Stimulated activated CD4-positive, alpha-beta T cell treated with anti-CD3 and anti-CD28 coated beads, Interleukin-15, amount 100 ng/mL, for 1 hour (primary cell): Measurements from ENCODE around the gene PKP4.

Source experiments
- DNase-seq, 2 donors: peaks; one replicate each; pipeline ENCODE4 v3.0.0-alpha.2; 2020; ENCODE audit warnings: low read depth in 1 of 2, low spot score in 1 of 2

Gene PKP4

GRCh38 chr2:158647436-158648231 is 190.9 kb downstream of the PKP4 start:
- DNase-seq = no peak

GRCh38 chr2:158649846-158650245 is 193.1 kb downstream of the PKP4 start:
- no peak for DNase-seq

- DNase-seq = no peak
These were observed 194.1 kb downstream of the PKP4 start for GRCh38 chr2:158650646-158651357.

DNA sequence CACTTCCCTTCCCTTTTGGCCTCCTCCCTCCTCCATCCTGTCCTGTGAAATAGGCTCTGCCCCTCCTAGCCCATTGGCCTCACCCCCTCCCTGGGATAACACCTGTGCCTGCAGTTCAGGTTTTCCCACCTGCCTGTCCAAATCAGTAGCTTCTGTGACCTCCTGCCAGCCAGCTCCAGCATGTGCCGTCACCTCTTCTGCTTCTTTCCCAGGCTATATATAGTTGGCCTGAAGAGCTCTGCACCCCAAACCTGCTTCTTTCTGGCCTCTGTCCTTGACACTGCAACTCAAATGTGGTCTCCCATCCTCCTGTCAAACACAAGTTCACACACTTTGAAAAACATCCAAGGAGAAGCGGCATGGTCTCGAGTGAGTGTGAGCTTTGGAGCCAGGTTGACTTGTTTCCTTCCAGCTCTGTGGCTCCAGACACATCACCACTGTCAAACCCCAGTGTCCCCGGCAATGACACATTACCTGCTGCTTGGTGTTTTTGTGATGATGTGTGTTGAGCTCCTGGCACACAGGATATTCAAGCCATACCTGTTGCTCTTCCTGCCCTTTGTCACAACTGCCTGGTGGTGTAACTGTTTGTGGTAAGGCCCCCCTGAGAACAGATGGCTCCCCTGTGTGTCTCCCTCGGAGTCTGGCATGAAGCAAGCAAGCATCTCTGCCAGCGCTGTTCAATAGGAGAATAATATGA is 194.8 kb downstream of the PKP4 start:
- no peak for DNase-seq

DNA sequence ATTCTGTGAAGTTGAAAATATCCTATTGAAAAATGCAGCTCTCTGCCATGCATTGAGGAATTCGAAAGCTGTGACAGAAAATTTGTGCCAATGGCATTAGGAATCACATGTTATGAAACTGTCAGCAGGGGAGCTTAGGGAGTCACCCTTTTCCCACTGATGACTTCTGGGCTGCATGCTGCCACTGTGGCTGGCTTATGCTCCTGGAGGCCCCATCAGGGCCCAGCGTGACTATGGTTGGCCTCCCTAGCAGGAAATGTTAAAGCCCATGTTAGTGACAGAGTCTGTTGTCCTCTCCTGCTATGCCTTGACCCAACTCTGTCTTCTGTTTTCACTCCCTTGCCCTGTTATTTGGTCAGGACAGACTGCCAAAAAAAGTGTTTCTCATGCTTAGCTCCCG is 198.9 kb downstream of the PKP4 start:
- no peak for DNase-seq

DNA sequence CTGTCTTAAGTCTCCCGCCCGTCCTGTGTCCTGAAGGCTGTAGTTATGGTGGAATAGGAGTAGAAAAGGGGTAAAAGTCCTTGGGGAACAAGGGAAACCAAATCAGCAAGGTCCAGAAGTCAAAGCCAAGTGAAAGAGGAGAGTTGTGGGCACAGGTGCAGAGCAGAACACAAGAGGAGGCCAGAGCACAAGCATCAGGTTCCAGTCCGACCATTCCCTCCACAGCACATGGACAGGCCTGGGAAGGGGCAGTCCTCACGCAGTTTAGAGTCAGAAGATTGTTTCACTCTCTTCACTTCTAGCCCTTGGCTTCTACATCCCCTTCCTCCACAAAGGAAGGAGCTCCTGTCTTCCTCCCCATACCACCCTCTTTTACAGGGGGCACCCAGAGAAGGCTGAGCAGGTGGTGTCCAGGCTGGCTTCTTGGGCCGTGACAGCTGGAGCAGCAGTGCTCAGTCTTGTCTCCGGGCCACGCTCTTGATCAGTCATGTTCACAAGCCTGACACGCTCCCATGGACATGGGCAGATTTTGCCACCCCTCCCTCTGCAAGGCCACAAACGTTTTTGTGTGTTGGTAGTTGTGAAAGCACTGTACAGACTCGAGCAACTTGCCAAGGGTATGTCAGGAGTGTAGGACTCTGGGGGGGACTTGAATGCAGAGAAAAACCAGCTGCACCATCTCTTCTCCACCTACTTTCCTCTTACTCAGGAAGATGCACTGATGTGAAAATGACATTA is 199.9 kb downstream of the PKP4 start:
- DNase-seq = no peak

DNA sequence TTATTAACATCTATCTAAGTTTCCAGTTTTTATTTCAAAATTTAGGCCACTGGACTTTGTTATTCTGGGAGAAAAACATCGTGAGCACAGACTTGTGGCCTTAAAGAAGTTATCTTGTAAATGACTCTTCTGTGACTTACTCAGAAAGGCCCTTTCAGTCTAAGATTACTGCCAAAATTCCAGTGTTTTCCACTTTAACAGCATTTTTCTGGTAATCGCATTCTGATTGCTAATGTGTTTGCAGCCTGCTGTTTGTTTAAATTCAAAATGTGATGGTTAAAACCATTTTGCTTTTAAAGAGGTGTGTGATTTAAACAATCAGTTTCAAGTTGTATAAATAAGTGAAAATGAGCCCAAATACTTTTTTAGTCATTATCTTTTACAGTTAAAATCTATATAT is 201.6 kb downstream of the PKP4 start:
- no peak for DNase-seq

GRCh38 chr2:158659483-158659882 is 202.7 kb downstream of the PKP4 start:
- no peak for DNase-seq

DNA sequence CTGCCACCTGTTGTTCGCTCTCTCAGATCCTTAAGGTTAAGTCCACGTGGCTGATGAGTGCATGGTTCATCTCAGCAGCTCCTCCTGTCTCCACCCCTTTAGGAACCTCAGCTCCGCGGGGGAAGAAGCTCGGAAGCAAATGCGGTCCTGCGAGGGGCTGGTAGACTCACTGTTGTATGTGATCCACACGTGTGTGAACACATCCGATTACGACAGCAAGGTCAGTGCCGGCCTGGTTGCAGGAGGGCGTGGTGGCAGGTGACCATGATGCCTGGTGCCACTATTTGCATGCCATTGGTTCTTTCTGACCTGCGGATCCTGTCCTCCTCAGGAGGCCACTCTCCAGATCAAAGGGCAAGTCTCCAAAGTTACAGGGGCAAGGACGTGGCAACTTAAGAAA is 204.5 kb downstream of the PKP4 start:
- DNase-seq = no peak

GRCh38 chr2:158662421-158662820 is 205.7 kb downstream of the PKP4 start:
- no peak for DNase-seq

GRCh38 chr2:158663796-158664195 is 207.0 kb downstream of the PKP4 start:
- DNase-seq = no peak

DNA sequence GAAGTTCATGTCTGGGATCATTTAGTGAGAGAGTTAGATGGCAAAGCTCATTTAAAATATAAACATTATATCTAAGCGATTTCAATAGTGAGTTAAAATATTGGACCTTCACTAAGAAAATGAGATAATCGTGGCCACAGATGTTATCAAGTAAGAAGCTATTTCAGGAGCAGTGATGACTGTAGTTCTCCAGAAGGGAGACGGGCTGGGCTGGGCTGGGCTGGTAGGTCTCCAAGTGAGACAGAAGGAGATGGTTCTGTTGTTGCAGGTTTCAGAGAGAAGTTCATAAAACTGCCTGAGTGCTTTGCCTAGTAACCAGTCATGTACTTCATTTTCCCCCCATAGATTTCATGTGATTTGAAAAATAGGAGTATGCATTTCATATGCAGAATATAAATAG is 208.2 kb downstream of the PKP4 start:
- no peak for DNase-seq

- DNase-seq = no peak
These were observed 209.0 kb downstream of the PKP4 start for GRCh38 chr2:158665536-158666302.

- no peak for DNase-seq
These were observed 210.2 kb downstream of the PKP4 start for GRCh38 chr2:158666969-158667368.

DNA sequence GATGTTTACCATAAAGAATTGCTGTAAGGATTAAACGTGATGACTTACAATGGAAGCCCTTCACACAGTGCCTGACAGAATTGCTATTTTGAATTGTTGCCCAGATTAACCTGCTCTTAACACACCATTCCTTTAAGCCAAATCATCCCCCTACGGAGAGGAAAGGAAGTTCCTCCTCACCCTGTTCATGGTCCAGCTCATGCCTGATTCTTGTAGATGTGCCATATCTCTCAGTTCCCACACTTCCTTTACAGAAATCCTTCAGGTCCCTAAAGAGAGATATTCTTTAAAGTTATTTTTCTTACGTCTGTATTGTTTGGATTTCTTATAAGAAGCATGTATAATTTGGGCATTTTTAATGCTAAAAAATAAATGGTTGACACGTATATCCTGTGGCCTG is 210.8 kb downstream of the PKP4 start:
- DNase-seq = no peak

DNA sequence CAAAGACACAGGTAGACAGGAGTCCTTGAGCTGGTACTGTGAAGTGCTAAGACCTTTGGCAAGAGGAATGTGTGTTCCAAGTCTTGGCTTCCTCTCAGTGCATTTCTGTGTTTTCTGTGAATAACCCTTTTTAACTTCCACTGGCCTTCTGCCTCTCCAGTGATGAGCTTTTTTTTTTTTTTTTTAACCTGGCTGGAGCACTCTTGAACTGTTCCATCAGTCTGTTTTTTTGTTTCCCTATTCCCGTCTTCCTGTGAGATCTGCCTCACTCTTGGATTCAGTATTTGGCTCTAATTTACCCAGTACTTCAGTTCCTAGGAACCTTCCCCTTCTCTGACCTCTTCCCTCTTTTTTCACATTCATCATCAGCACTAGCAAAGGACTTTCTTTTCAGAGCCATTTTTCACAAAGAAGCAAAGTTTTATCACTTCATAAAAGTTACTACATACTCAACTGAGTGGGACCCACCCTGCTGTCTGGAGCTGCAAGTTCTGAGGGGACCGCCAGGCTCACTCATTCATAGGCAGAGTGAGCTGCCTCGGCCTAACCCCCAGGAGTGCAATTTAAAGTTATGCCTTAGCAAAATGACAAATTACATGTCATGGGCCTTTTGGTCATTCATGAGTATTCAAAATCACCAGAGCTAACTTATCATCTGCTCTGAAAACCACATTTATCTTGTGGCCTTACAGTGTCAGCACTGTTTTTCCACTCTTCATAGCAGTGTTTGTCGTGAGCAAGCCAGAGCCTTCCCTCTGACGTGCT is 211.4 kb downstream of the PKP4 start:
- no peak for DNase-seq

GRCh38 chr2:158670292-158670691 is 213.5 kb downstream of the PKP4 start:
- no peak for DNase-seq

- DNase-seq = no peak
These were observed 214.9 kb downstream of the PKP4 start for GRCh38 chr2:158671360-158672245.

GRCh38 chr2:158676295-158676694 is 219.5 kb downstream of the PKP4 start:
- DNase-seq = no peak
